ENCODE data around the gene RPS21. TPM values are rescaled to one million over a fixed set of nuclear protein-coding genes. Genes with fewer than 3 reads are reported as not detected.

Gene RPS21
- total and polyA plus RNA-seq, 2 of the 13 experiments (the other 11 are each of a cell fraction or from before 2014, with no cell fraction given): 2,647 to 11,063 TPM

DNA sequence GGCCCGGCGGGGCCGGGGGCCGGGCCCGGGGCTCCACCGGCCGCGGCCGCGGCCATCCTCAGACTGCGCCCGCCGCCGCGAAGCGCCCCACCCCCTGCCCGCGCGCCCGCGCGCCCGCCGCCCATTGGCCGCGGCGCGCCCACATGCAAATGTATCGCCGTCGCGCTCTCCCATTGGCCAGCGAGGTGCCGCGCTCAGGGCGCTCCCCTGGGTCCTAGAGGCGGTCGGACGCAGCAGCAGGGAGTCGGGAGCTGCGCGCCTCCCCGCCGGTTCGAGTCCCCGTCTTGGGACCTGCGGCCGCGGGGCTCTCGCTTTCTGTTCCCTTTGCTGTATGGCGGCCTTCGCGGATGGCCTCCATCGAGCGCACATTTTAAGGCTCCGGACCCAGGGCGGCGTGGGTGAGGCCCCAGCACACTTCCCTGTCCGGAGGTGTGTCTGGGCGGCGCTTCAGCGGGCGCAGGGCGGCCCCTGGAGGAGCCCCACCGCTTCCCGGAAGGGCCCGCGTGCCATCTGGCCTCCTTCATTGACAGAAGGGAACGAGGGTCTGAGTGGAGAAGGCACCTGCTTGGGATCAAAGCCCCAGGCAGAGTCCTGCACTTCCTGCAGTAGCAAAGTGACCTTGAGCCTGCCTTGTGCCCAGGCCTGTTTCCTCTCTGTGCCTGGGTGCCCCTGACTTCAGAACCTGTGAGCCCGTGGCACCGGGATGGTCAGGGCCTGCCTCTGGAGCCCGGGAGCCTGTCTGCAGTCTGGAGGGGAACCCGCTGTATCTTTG lies 20.5 kb downstream of the RPS21 start, which contains the start of gene CABLES2 (continued):
- TF ChIP-seq STAT5B (CRISPR knock-in tag; IDR thresholded peaks at IDR 0.05) (peak; percentile 27; the same call in 1 of the 2 replicates), RFXAP (CRISPR knock-in tag; IDR thresholded peaks at IDR 0.05; ENCODE audit: borderline replicate concordance) (peak; percentile 96), FOXC1 (CRISPR knock-in tag; IDR thresholded peaks at IDR 0.05; ENCODE audit: borderline replicate concordance) (peak; percentile 69; the same call in 1 of the 2 replicates), ZBTB49 (CRISPR knock-in tag; IDR thresholded peaks at IDR 0.05; ENCODE audit: borderline replicate concordance) (peak; percentile 95; the same call in 1 of the 2 replicates), ZNF547 (CRISPR knock-in tag; IDR thresholded peaks at IDR 0.05) (peak; percentile 70; the same call in 1 of the 2 replicates), FOXO4 (CRISPR knock-in tag; conservative IDR thresholded peaks at IDR 0.05) (no peak), PHF8 (CRISPR knock-in tag; IDR thresholded peaks at IDR 0.05) (peak; percentile 75), TP53 (CRISPR knock-in tag; conservative IDR thresholded peaks at IDR 0.05) (peak; percentile 92), ZNF660 (CRISPR knock-in tag; IDR thresholded peaks at IDR 0.05; ENCODE audit: borderline replicate concordance, low read depth) (no peak; the same call in 1 of the 2 replicates), ARNT2 (CRISPR knock-in tag; IDR thresholded peaks at IDR 0.05; ENCODE audit: low read depth) (peak; percentile 95), PCBP2 (optimal IDR thresholded peaks at IDR 0.05; ENCODE audit: low read depth, low read length, poor library complexity, severe bottlenecking) (no peak), ZNF251 (CRISPR knock-in tag; IDR thresholded peaks at IDR 0.05) (no peak), RXRA (CRISPR knock-in tag; IDR thresholded peaks at IDR 0.05) (peak; percentile 85; the same call in 1 of the 2 replicates), SP5 (CRISPR knock-in tag; IDR thresholded peaks at IDR 0.05; ENCODE audit: borderline replicate concordance, low read depth) (no peak; the same call in 1 of the 2 replicates), REXO4 (CRISPR knock-in tag; IDR thresholded peaks at IDR 0.05; ENCODE audit: borderline replicate concordance) (no peak), NFYB (CRISPR knock-in tag; IDR thresholded peaks at IDR 0.05) (peak; percentile 87), RCOR2 (CRISPR knock-in tag; IDR thresholded peaks at IDR 0.05) (peak; percentile 90)
- TF ChIP-seq, protein P1, sequence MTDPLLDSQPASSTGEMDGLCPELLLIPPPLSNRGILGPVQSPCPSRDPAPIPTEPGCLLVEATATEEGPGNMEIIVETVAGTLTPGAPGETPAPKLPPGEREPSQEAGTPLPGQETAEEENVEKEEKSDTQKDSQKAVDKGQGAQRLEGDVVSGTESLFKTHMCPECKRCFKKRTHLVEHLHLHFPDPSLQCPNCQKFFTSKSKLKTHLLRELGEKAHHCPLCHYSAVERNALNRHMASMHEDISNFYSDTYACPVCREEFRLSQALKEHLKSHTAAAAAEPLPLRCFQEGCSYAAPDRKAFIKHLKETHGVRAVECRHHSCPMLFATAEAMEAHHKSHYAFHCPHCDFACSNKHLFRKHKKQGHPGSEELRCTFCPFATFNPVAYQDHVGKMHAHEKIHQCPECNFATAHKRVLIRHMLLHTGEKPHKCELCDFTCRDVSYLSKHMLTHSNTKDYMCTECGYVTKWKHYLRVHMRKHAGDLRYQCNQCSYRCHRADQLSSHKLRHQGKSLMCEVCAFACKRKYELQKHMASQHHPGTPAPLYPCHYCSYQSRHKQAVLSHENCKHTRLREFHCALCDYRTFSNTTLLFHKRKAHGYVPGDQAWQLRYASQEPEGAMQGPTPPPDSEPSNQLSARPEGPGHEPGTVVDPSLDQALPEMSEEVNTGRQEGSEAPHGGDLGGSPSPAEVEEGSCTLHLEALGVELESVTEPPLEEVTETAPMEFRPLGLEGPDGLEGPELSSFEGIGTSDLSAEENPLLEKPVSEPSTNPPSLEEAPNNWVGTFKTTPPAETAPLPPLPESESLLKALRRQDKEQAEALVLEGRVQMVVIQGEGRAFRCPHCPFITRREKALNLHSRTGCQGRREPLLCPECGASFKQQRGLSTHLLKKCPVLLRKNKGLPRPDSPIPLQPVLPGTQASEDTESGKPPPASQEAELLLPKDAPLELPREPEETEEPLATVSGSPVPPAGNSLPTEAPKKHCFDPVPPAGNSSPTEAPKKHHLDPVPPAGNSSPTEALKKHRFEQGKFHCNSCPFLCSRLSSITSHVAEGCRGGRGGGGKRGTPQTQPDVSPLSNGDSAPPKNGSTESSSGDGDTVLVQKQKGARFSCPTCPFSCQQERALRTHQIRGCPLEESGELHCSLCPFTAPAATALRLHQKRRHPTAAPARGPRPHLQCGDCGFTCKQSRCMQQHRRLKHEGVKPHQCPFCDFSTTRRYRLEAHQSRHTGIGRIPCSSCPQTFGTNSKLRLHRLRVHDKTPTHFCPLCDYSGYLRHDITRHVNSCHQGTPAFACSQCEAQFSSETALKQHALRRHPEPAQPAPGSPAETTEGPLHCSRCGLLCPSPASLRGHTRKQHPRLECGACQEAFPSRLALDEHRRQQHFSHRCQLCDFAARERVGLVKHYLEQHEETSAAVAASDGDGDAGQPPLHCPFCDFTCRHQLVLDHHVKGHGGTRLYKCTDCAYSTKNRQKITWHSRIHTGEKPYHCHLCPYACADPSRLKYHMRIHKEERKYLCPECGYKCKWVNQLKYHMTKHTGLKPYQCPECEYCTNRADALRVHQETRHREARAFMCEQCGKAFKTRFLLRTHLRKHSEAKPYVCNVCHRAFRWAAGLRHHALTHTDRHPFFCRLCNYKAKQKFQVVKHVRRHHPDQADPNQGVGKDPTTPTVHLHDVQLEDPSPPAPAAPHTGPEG (CRISPR knock-in tag; IDR thresholded peaks at IDR 0.05): peak; percentile 65; the same call in 1 of the 2 replicates
- TF ChIP-seq, protein P2, sequence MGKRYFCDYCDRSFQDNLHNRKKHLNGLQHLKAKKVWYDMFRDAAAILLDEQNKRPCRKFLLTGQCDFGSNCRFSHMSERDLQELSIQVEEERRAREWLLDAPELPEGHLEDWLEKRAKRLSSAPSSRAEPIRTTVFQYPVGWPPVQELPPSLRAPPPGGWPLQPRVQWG (CRISPR knock-in tag; IDR thresholded peaks at IDR 0.05; ENCODE audit: borderline replicate concordance, low read depth): no peak

Measured in HepG2 (cell line).